ENCODE data around the gene MYH14.
"Not testable (repeated sequence)": the region's sequence is repeated elsewhere in the genome, so short reads cannot be mapped to it uniquely, and the experiment has no call there.

Gene MYH14

GRCh38 chr19:50326101-50326664, 122.8 kb downstream of the MYH14 start:
- Mint-ChIP-seq H3K27ac (no peak overlapping the region), H3K9me3 (no peaks in the 10 kb centered on the region), H3K27me3 (ENCODE audit: low read depth) (peaks cover 33% of the 10 kb centered on the region), H3K36me3 (ENCODE audit: low read depth) (peaks cover 8% of the 10 kb centered on the region), H3K4me1 (ENCODE audit: low read depth) (peaks cover 42% of the 10 kb centered on the region), H3K4me3 (peak overlapping the region; percentile 84)

GRCh38 chr19:50327013-50327412, 123.6 kb downstream of the MYH14 start:
- Mint-ChIP-seq H3K36me3 (ENCODE audit: low read depth) (peaks cover 9% of the 10 kb centered on the region), H3K4me1 (ENCODE audit: low read depth) (peaks cover 48% of the 10 kb centered on the region), H3K9me3 (no peaks in the 10 kb centered on the region), H3K27ac (peak overlapping the region; percentile 50), H3K4me3 (peak overlapping the region; percentile 84), H3K27me3 (ENCODE audit: low read depth) (peaks cover 33% of the 10 kb centered on the region)

GRCh38 chr19:50327461-50328223, 124.2 kb downstream of the MYH14 start:
- Mint-ChIP-seq H3K36me3 (ENCODE audit: low read depth) (peaks cover 9% of the 10 kb centered on the region), H3K4me1 (ENCODE audit: low read depth) (peaks cover 52% of the 10 kb centered on the region), H3K27me3 (ENCODE audit: low read depth) (peaks cover 33% of the 10 kb centered on the region), H3K4me3 (peak overlapping the region; percentile 84), H3K27ac (peak overlapping the region; percentile 82), H3K9me3 (no peaks in the 10 kb centered on the region)

GRCh38 chr19:50328224-50328872, 124.9 kb downstream of the MYH14 start:
- Mint-ChIP-seq H3K4me3 (no peak overlapping the region), H3K27ac (no peak overlapping the region), H3K4me1 (ENCODE audit: low read depth) (peaks cover 56% of the 10 kb centered on the region), H3K9me3 (no peaks in the 10 kb centered on the region), H3K36me3 (ENCODE audit: low read depth) (peaks cover 9% of the 10 kb centered on the region), H3K27me3 (ENCODE audit: low read depth) (peaks cover 33% of the 10 kb centered on the region)

- peak overlapping the region; percentile 94 for H3K27ac Mint-ChIP-seq
Measured at GRCh38 chr19:50328873-50329145, 125.4 kb downstream of the MYH14 start.

GRCh38 chr19:50329146-50329925, 125.9 kb downstream of the MYH14 start, which contains the start of gene KCNC3:
KCNC3 (minus strand) TSS chr19:50329377; CDS start chr19:50329082, 295 bp downstream.
- H3K27me3 Mint-ChIP-seq (ENCODE audit: low read depth): peaks cover 32% of the 10 kb centered on the region
- H3K4me1 Mint-ChIP-seq (ENCODE audit: low read depth): peaks cover 64% of the 10 kb centered on the region
- H3K9me3 Mint-ChIP-seq: no peaks in the 10 kb centered on the region
- H3K27ac Mint-ChIP-seq: peak within 1 kb of the TSS; percentile 94
- H3K4me3 Mint-ChIP-seq: peak within 1 kb of the TSS; percentile 94
- peaks cover 9% of the 10 kb centered on the region for H3K36me3 Mint-ChIP-seq (ENCODE audit: low read depth)

More at GRCh38 chr19:50328873-50329145, 125.4 kb downstream of the MYH14 start:
- no peaks in the 10 kb centered on the region for H3K9me3 Mint-ChIP-seq
- H3K4me3 Mint-ChIP-seq: peak overlapping the region; percentile 94
- peaks cover 61% of the 10 kb centered on the region for H3K4me1 Mint-ChIP-seq (ENCODE audit: low read depth)
- H3K36me3 Mint-ChIP-seq (ENCODE audit: low read depth): peaks cover 9% of the 10 kb centered on the region
- peaks cover 33% of the 10 kb centered on the region for H3K27me3 Mint-ChIP-seq (ENCODE audit: low read depth)

- H3K27ac Mint-ChIP-seq: peak overlapping the region; percentile 94
- not testable (repeated sequence) for H3K9me3 Mint-ChIP-seq; H3K36me3 Mint-ChIP-seq (ENCODE audit: low read depth)
- peaks cover 61% of the 10 kb centered on the region for H3K4me1 Mint-ChIP-seq (ENCODE audit: low read depth)
- peak overlapping the region; percentile 94 for H3K4me3 Mint-ChIP-seq
- peaks cover 30% of the 10 kb centered on the region for H3K27me3 Mint-ChIP-seq (ENCODE audit: low read depth)
Measured at GRCh38 chr19:50329926-50330294, 126.5 kb downstream of the MYH14 start.

GRCh38 chr19:50330365-50331078, 127.1 kb downstream of the MYH14 start:
- peak overlapping the region; percentile 94 for H3K4me3 Mint-ChIP-seq

GRCh38 chr19:50331221-50331993, 128.0 kb downstream of the MYH14 start:
- Mint-ChIP-seq H3K36me3 (ENCODE audit: low read depth) (peaks cover 14% of the 10 kb centered on the region), H3K4me1 (ENCODE audit: low read depth) (peaks cover 64% of the 10 kb centered on the region), H3K4me3 (peak overlapping the region; percentile 87), H3K27ac (peak overlapping the region; percentile 89), H3K9me3 (no peaks in the 10 kb centered on the region), H3K27me3 (ENCODE audit: low read depth) (peaks cover 23% of the 10 kb centered on the region)

More at GRCh38 chr19:50330365-50331078, 127.1 kb downstream of the MYH14 start:
- H3K27me3 Mint-ChIP-seq (ENCODE audit: low read depth): peaks cover 30% of the 10 kb centered on the region
- H3K27ac Mint-ChIP-seq: peak overlapping the region; percentile 94
- peaks cover 63% of the 10 kb centered on the region for H3K4me1 Mint-ChIP-seq (ENCODE audit: low read depth)
- H3K9me3 Mint-ChIP-seq: no peaks in the 10 kb centered on the region
- peaks cover 12% of the 10 kb centered on the region for H3K36me3 Mint-ChIP-seq (ENCODE audit: low read depth)

- peaks cover 13% of the 10 kb centered on the region for H3K36me3 Mint-ChIP-seq (ENCODE audit: low read depth)
- peaks cover 59% of the 10 kb centered on the region for H3K4me1 Mint-ChIP-seq (ENCODE audit: low read depth)
- H3K4me3 Mint-ChIP-seq: peak overlapping the region; percentile 87
- peak overlapping the region; percentile 89 for H3K27ac Mint-ChIP-seq
- no peaks in the 10 kb centered on the region for H3K9me3 Mint-ChIP-seq
- peaks cover 18% of the 10 kb centered on the region for H3K27me3 Mint-ChIP-seq (ENCODE audit: low read depth)
Measured at GRCh38 chr19:50331994-50332243, 128.5 kb downstream of the MYH14 start.

- H3K4me1 Mint-ChIP-seq (ENCODE audit: low read depth): peaks cover 56% of the 10 kb centered on the region
- peak overlapping the region; percentile 89 for H3K27ac Mint-ChIP-seq
- peaks cover 13% of the 10 kb centered on the region for H3K27me3 Mint-ChIP-seq (ENCODE audit: low read depth)
- H3K36me3 Mint-ChIP-seq (ENCODE audit: low read depth): peaks cover 14% of the 10 kb centered on the region
- H3K9me3 Mint-ChIP-seq: no peaks in the 10 kb centered on the region
- peak overlapping the region; percentile 87 for H3K4me3 Mint-ChIP-seq
Measured at GRCh38 chr19:50332244-50333038, 129.0 kb downstream of the MYH14 start.

- Mint-ChIP-seq H3K4me3 (peak overlapping the region; percentile 87), H3K27ac (peak overlapping the region; percentile 96), H3K27me3 (ENCODE audit: low read depth) (peaks cover 8% of the 10 kb centered on the region), H3K4me1 (ENCODE audit: low read depth) (peaks cover 51% of the 10 kb centered on the region), H3K36me3 (ENCODE audit: low read depth) (peaks cover 14% of the 10 kb centered on the region), H3K9me3 (no peaks in the 10 kb centered on the region)
Measured at GRCh38 chr19:50333235-50333736, 129.9 kb downstream of the MYH14 start.
